Measurements from ENCODE around the gene RAPGEF1.
A peak's percentile ranks its signal among the peaks of the same experiment; 100 is the strongest.

The RAPGEF1 gene

DNA sequence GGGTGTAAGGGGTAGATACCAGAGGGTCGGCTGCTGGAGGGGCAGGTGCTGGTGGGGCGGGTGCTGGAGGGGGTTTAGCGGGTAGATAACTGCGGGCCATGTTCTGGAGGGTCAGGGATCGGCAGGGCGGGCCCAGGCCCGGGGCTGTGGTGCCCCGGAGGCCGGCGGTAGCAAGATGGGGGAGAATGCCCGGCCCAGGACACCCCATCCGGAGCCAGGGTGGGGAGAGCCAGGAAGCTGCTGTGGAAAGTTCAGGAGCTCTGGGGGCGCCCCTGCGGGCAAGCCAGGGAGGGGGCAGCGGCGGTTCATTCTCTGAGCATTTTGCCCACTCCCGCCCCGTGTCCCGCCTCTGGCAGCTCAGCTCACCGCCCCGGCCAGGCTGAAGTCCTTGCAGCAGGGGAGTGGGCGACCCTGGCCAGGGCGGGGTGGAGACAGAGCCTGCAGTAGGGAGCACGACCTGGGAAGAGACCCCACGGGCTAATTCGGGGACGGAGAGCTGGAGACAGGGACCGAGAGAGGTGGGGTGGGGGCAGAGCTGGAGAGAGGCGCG, 194.0 kb downstream of the RAPGEF1 start:
- peaks cover 7% of the 10 kb centered on the region for H3K4me1 ChIP-seq (ENCODE audit: insufficient read depth, insufficient read length)
- no peak for TF ChIP-seq YY1 (IDR thresholded peaks at IDR 0.05; ENCODE audit: insufficient read depth, insufficient read length)
- TF ChIP-seq SUZ12 (IDR thresholded peaks at IDR 0.05; ENCODE audit: extremely low read depth, insufficient read depth, insufficient read length): no peak
- no peak for TF ChIP-seq ZNF274 (IDR thresholded peaks at IDR 0.05; ENCODE audit: low read depth, low read length)
- peak overlapping the region; percentile 11 for H3K4me3 ChIP-seq (ENCODE audit: insufficient read length, low read depth)
- DNase-seq (ENCODE audit: low read depth, low spot score): no peak
- no peaks in the 10 kb centered on the region for H3K27me3 ChIP-seq (ENCODE audit: insufficient read depth, insufficient read length)
- H3K9ac ChIP-seq (ENCODE audit: insufficient read length, low read depth): peak overlapping the region; percentile 44
- H3K36me3 ChIP-seq (ENCODE audit: insufficient read depth, insufficient read length, low read length): no peaks in the 10 kb centered on the region
- H3K9me3 ChIP-seq (ENCODE audit: insufficient read depth, low read length): peaks cover 28% of the 10 kb centered on the region

DNA sequence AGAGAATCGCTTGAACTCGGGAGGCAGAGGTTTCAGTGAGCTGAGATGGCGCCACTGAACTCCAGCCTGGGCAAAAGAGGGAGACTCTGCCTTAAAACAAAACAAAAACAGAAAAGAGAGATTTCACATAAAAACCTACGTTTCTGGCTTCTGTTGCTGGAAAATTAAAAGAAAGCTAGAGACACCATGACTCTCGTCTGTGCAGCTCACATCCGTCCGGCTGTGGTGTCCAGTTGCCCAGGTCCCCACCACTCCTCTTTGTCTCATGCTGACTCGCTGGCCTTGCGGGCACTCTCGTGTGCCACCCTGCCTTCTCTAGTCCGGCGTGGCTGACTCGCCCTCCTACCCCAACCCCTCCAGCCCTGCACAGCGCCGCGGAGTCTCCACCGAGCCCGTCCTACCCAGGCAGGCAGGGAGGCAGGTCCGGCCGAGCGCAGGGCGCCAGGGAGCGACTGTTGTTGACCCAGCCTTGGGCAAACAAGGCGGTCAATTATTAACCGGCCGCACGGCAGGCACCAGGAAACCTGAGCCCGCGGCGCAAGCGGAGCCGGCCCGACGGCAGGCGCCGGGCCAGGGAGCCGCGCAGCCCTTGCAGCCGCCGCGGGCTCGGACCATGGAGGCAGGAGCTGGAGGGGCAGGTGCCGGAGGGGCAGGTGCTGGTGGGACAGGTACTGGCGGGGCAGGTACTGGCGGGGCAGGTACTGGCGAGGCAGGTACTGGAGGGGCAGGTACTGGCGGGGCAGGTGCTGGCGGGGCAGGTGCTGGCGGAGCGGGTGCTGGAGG, 194.7 kb downstream of the RAPGEF1 start, which contains the start of gene PRRT1B:
PRRT1B (plus strand) TSS at position 521 of the 783 bp plus-strand sequence; CDS start at position 614, 93 bp downstream.
- no peak for DNase-seq (ENCODE audit: low read depth, low spot score)
- Histone ChIP-seq H3K27me3 (ENCODE audit: insufficient read depth, insufficient read length) (no peaks in the 10 kb centered on the region), H3K36me3 (ENCODE audit: insufficient read depth, insufficient read length, low read length) (no peaks in the 10 kb centered on the region), H3K9ac (ENCODE audit: insufficient read length, low read depth) (peak within 1 kb of the TSS; percentile 44), H3K9me3 (ENCODE audit: insufficient read depth, low read length) (peaks cover 28% of the 10 kb centered on the region), H3K4me1 (ENCODE audit: insufficient read depth, insufficient read length) (peaks cover 7% of the 10 kb centered on the region), H3K4me3 (ENCODE audit: insufficient read length, low read depth) (peak within 1 kb of the TSS; percentile 11)
- TF ChIP-seq SUZ12 (IDR thresholded peaks at IDR 0.05; ENCODE audit: extremely low read depth, insufficient read depth, insufficient read length): no peak
- TF ChIP-seq YY1 (IDR thresholded peaks at IDR 0.05; ENCODE audit: insufficient read depth, insufficient read length): no peak
- no peak for TF ChIP-seq ZNF274 (IDR thresholded peaks at IDR 0.05; ENCODE audit: low read depth, low read length)

DNA sequence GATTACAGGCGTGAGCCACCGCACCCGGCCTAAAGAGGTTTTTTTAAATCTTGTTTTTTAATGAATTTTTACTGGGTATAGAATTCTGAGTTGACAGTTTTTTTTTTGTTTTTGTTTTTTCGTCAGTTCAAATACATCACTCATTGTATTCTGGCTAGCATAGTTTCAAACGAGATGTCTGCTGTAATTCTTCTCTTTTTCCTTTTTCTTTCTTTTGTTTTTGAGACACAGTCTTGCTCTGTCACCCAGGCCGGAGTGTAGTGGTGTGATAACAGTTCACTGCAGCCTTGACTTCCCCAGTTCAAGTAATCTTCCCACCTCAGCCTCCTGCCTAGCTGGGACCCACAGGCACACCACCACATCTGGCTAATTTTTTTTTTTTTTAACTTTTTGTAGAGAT, 196.7 kb downstream of the RAPGEF1 start:
- Histone ChIP-seq H3K36me3 (ENCODE audit: insufficient read depth, insufficient read length, low read length) (no peaks in the 10 kb centered on the region), H3K9ac (ENCODE audit: insufficient read length, low read depth) (no peak overlapping the region), H3K9me3 (ENCODE audit: insufficient read depth, low read length) (peaks cover 28% of the 10 kb centered on the region), H3K27me3 (ENCODE audit: insufficient read depth, insufficient read length) (no peaks in the 10 kb centered on the region), H3K4me3 (ENCODE audit: insufficient read length, low read depth) (no peak overlapping the region), H3K4me1 (ENCODE audit: insufficient read depth, insufficient read length) (peaks cover 7% of the 10 kb centered on the region)
- no peak for DNase-seq (ENCODE audit: low read depth, low spot score)
- TF ChIP-seq ZNF274 (IDR thresholded peaks at IDR 0.05; ENCODE audit: low read depth, low read length) (no peak), YY1 (IDR thresholded peaks at IDR 0.05; ENCODE audit: insufficient read depth, insufficient read length) (no peak), SUZ12 (IDR thresholded peaks at IDR 0.05; ENCODE audit: extremely low read depth, insufficient read depth, insufficient read length) (no peak)

DNA sequence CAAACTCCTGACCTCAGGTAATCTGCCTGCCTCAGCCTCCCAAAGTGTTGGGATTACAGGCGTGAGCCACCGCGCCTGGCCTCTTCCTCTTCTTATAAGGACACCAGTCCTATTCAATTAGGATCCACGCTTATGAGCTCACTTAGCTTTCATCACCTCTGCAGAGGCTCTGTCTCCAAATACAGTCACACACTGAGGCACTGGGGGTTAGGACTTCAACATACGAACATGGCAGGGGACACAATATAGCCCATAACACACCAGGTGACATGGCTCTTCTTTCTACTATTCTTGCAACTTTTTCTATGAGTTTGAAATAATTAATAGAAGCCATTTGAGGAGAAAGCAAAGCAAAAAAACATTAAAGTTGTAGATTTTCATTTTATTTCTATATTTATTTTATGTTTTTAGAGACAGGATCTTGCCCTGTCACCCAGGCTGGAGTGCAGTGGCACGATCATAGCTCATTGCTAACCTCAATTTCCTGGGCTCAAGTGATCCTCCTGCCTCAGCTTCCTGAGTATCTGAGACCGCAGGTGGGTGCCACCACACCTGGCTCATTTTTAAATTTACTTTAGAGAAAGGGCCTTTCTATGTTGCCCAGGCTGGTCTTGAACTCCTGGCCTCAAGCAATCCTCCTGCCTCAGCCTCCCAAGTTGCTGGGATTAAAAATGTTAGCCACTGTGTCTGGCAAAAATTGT, 200.5 kb downstream of the RAPGEF1 start:
- Histone ChIP-seq H3K4me3 (ENCODE audit: insufficient read length, low read depth) (no peak overlapping the region), H3K9ac (ENCODE audit: insufficient read length, low read depth) (no peak overlapping the region), H3K9me3 (ENCODE audit: insufficient read depth, low read length) (peaks cover 32% of the 10 kb centered on the region), H3K27me3 (ENCODE audit: insufficient read depth, insufficient read length) (no peaks in the 10 kb centered on the region), H3K36me3 (ENCODE audit: insufficient read depth, insufficient read length, low read length) (no peaks in the 10 kb centered on the region), H3K4me1 (ENCODE audit: insufficient read depth, insufficient read length) (no peaks in the 10 kb centered on the region)
- DNase-seq (ENCODE audit: low read depth, low spot score): no peak
- TF ChIP-seq YY1 (IDR thresholded peaks at IDR 0.05; ENCODE audit: insufficient read depth, insufficient read length): no peak

DNA sequence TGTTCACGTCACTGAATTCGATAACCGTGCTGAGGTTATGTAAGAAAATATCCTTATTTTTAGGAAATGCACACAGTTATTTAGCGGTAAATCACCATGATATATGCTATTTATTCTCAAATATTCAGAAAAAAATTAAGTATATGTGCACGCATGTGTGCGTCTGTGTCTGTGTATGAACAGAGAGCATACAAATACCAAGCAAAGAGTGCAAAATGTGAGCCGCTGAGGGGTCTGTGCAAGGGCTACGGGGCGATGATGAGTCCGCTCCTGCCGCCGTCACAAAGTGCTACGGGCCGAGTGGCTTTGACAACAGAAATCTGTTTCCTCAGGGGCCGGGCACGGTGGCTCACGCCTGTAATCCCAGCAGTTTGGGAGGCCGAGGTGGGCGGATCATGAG, 201.9 kb downstream of the RAPGEF1 start:
- TF ChIP-seq ZNF274 (IDR thresholded peaks at IDR 0.05; ENCODE audit: low read depth, low read length) (no peak), YY1 (IDR thresholded peaks at IDR 0.05; ENCODE audit: insufficient read depth, insufficient read length) (no peak), SUZ12 (IDR thresholded peaks at IDR 0.05; ENCODE audit: extremely low read depth, insufficient read depth, insufficient read length) (no peak)
- H3K27me3 ChIP-seq (ENCODE audit: insufficient read depth, insufficient read length): no peaks in the 10 kb centered on the region
- H3K4me1 ChIP-seq (ENCODE audit: insufficient read depth, insufficient read length): no peaks in the 10 kb centered on the region
- no peak overlapping the region for H3K9ac ChIP-seq (ENCODE audit: insufficient read length, low read depth)
- no peaks in the 10 kb centered on the region for H3K36me3 ChIP-seq (ENCODE audit: insufficient read depth, insufficient read length, low read length)
- H3K9me3 ChIP-seq (ENCODE audit: insufficient read depth, low read length): peaks cover 18% of the 10 kb centered on the region
- H3K4me3 ChIP-seq (ENCODE audit: insufficient read length, low read depth): no peak overlapping the region
- DNase-seq (ENCODE audit: low read depth, low spot score): no peak

DNA sequence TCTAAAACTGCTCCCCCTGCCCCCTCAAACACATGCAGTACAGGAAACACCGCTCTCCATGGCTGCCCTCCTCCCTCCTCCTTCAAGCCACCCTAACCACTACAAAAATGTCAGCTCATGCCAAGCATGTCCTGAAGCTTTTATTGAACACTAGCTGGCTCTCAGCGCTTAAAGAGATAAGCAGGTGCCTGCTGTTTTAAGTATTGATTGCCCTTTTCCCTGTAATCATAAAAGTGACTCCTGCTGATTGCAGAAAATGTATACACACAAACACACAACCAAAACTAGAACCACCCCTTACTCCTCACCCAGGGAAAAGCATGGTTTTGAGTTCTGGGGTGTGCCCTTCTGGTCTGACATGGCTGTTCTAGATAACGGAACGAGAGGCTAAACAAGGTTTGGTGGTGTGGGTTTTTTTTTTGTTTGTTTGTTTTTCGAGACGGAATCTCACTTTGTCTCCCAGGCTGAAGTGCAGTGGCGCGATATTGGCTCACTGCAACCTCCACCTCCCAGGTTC, 205.1 kb downstream of the RAPGEF1 start:
- Histone ChIP-seq H3K9me3 (ENCODE audit: insufficient read depth, low read length) (peaks cover 7% of the 10 kb centered on the region; the same call in 1 of the 2 replicates), H3K4me1 (ENCODE audit: insufficient read depth, insufficient read length) (peaks cover 8% of the 10 kb centered on the region), H3K36me3 (ENCODE audit: insufficient read depth, insufficient read length, low read length) (peaks cover 7% of the 10 kb centered on the region), H3K9ac (ENCODE audit: insufficient read length, low read depth) (no peak overlapping the region), H3K4me3 (ENCODE audit: insufficient read length, low read depth) (no peak overlapping the region), H3K27me3 (ENCODE audit: insufficient read depth, insufficient read length) (no peaks in the 10 kb centered on the region)
- TF ChIP-seq YY1 (IDR thresholded peaks at IDR 0.05; ENCODE audit: insufficient read depth, insufficient read length) (no peak), SUZ12 (IDR thresholded peaks at IDR 0.05; ENCODE audit: extremely low read depth, insufficient read depth, insufficient read length) (no peak), ZNF274 (IDR thresholded peaks at IDR 0.05; ENCODE audit: low read depth, low read length) (no peak)
- DNase-seq (ENCODE audit: low read depth, low spot score): no peak

Measured in NT2/D1 (cell line).